Mucosa of gallbladder (tissue), 1 donor: ENCODE results near the gene TPM4. TPM values are rescaled to one million over a fixed set of nuclear protein-coding genes. Genes with fewer than 3 reads are reported as not detected.
"Not testable (repeated sequence)": the region's sequence is repeated elsewhere in the genome, so short reads cannot be mapped to it uniquely, and the experiment has no call there.

Experiments used
- DNase-seq: peaks from one replicate; pipeline ENCODE4 v3.0.0-alpha.2; 2020; ENCODE audit warnings: low spot score
- total RNA-seq: library from RNA; stranded (reverse); gene quantifications from one replicate; pipeline ENCODE4 v1.2.1, GENCODE V29; 2021
- donor health status: DM: no; HTN: no; CAD: no.

TPM4 gene
- total RNA-seq, 1 donor from 2014 or later: 349 TPM

DNA sequence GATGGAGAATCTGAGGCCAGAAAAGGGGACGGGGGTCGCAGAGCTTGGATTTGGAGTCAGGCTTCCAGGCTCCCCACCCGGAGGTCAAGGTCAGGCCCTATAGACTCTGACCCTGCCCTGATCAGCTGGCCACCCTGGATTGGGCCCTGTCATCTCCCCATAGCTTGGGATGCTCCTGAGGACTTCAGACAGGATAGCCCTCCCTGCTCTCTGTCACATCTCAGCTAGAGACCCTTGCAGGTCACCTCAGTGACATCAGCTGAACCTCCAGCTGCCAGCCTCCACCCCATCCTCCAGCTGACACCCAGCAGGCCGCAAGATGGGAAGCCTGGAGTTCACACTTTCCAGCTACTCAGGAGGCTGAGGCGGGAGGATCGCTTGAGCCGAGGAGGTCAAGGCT, 2.8 kb upstream of the TPM4 start:
- DNase-seq: no peak

GRCh38 chr19:16073988-16074387, 2.3 kb upstream of the TPM4 start:
- DNase-seq: no peak

GRCh38 chr19:16074488-16075365, 1.6 kb upstream of the TPM4 start:
- no peak for DNase-seq

DNA sequence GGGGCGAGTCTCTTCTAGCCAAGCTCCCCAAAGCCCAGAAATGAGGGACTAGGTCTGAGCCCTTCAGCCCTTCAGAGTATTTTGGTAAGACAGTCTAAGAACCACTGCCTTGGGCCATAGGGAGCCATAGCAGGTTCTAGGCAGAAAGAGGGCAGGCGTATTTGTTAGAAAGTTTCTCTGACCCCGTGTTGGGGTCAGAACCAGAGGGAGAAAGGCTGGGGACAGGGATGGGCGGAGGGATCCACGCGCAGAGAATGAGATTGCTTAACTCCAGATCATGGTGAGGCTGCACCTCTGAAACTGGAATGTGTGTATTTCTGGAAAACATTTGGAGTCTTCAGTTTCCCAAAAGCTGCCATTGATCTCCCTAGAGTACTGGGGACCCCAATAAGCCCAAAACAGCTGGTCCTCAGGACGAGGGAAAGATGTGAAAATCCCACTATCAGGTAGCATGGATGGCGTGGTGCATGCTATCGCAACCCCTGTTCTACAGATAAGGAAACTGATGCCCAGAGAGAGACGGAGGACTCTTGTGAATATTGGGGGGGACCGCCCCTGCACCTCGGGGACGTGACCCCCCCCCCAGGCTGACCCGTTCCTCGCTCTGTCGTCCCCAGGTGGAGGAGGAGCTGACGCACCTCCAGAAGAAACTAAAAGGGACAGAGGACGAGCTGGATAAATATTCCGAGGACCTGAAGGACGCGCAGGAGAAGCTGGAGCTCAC, 703 bp upstream of the TPM4 start:
- DNase-seq: no peak

GRCh38 chr19:16076958-16077611, 790 bp downstream of the TPM4 start:
- no peak for DNase-seq

DNA sequence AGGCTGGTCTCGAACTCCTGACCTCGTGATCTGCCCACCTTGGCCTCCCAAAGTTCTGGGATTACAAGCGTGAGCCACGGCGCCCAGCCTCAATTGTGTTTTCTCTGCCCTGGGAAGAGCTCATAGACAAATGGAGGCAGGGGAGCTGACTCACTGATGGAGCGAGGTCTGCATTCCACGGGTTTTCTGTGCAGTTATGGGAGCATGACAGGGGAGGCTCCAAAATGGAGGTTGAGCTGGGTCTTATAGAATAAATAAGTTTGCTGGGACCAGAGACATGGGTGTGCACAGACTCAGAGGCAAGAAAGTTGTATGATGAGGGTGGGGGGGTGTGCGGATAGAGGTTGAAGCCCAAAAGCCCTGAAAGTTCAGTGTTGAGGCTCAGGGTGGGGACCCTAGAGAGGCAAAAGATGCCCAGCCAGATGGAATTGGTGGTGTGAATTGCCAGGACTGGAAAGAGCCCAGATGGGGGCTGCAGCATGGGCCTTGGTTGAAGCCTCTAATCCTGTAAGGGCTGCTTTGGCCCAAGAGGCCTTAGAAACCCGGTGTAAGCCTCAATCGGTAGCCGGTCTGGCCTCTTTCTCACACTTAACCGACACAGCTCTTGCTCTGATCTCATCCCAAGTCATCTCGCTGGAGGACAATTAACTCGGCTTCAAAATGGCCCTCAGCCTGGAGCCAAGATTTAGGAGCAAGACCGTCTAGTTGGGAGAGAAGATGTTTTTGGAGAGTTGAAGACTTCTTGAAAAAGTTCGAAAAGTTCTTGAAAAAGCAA, 1.9 kb downstream of the TPM4 start:
- no peak for DNase-seq

DNA sequence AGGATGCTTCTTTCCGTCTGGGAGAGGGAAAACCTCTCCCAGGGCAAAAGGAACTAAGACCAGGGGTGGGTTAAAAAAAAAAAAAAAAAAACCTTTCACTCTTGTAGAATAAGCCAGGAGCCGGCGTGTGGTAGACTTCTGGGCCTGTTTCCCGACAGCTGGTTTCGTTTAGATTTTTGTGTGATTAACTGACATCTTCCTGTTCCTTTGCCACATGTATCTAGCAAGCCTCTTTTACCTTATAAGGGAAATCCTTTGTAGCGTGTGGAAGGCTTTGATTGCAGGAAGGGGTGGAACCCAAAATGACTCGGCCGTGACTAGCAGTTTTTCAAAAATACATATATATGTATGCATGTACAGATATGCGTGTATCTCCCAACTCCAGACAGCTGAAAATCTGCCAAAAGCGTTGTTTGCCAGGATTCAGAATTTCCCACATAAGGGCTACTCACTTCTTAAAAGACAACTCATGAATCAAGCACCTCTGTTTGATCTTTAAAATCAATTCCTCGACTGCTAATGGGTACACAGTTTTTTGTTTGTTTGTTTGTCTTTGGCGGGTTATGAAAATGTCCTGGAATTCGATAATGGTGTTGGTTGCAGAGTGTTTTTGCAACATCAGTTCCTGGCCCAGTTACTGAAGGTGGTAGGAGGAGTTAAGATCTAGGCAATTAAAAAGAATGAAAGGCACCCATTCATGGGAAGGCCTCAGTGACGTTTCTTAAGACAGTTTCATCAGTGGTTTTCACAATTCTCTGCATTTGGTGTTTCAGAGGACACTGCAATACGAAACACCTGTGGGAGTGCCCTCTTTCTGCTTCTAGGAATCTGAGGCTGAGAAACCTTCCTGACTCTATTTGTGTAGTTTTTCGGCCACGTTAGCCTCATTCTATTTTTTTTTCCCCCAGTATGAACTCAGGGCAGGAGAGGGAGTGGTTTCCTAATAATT, 2.7 kb downstream of the TPM4 start:
- peak; percentile 86 for DNase-seq

GRCh38 chr19:16084067-16084685, 7.9 kb downstream of the TPM4 start:
- DNase-seq: no peak

GRCh38 chr19:16085115-16085514, 8.8 kb downstream of the TPM4 start:
- no peak for DNase-seq

GRCh38 chr19:16087404-16087803, 11.1 kb downstream of the TPM4 start:
- not testable (repeated sequence) for DNase-seq

- DNase-seq: no peak
These were observed 11.6 kb downstream of the TPM4 start for GRCh38 chr19:16087940-16088339.

- peak; percentile 71 for DNase-seq
These were observed 12.2 kb downstream of the TPM4 start for GRCh38 chr19:16088351-16089009.

- DNase-seq: no peak
These were observed 12.9 kb downstream of the TPM4 start for GRCh38 chr19:16089010-16089846.

GRCh38 chr19:16091546-16092475, 15.5 kb downstream of the TPM4 start:
- no peak for DNase-seq

DNA sequence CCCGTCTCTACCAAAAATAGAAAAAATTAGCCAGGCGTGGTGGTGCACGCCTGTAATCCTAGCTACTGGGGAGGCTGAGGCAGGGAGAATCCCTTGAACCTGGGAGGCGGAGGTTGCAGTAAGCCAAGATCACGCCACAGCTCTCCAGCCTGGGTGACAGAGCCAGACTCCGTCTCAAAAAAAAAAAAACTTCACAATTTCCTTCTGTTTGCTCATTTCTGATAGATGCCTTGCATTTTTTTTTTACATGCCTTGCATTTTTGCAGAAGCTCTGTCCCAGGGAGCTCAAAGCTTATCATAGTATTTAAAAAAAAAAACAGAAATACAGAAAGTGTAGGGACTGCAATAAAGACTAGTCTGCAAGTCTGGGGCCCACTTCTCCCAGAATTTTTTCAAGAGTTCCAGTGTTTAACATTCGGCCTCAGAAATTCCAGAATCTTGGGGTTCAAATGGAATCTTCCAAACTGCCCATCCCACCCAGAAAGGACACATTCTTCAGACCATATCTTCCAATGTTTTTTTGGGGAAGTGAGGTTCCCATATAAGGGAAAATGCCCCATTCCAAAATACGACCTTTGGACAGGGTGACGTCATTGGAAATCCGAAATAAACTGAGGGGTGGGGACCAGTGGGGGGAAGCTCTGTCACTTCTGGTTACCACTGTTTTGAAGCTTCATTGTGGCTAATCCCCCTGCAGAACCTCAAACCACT, 18.2 kb downstream of the TPM4 start:
- DNase-seq: no peak

- no peak for DNase-seq
These were observed 18.8 kb downstream of the TPM4 start for GRCh38 chr19:16095071-16095571.
